Epithelial cell of esophagus (primary cell): ENCODE data around the gene S100A11.

Experiments used
- DNase-seq: peaks from one replicate; pipeline ENCODE4 v3.0.0; 2010; ENCODE audit warnings: low read depth
- H3K4me3 ChIP-seq: 2 replicates; pipeline ENCODE4 v1.5.1; 2011; ENCODE audit warnings: mild to moderate bottlenecking, low read length, control low read depth
- TF ChIP-seq, protein P1 (sequence below): IDR thresholded peaks from 2 replicates; pipeline ENCODE4 v1.5.1; 2011; ENCODE audit warnings: low read depth, mild to moderate bottlenecking, low read length, control low read depth, inconsistent platforms; ENCODE audit not compliant: insufficient read depth; ENCODE audit errors: missing control alignments

The S100A11 gene

DNA sequence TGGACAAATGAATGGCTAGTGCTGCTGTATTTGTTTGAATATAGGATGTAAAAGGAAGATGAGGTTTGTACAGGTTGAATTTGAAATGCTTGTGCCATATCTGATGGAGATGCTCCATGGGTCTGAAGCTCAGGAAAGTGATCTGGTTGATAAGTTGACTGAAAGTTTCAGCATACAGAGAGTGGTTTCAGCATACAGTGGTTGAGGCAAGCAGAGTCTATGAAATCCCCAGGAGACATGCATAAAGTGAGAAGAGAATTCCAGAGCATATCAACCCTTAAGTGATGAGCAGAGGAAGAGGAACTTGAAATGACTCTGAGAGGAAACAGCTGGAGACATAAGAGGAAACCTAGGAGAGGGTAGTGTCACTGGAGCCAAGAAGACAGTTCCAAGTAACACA is 30.3 kb upstream of the S100A11 start:
- no peak for DNase-seq
- H3K4me3 ChIP-seq = no peak overlapping the region
- TF ChIP-seq, protein P1, sequence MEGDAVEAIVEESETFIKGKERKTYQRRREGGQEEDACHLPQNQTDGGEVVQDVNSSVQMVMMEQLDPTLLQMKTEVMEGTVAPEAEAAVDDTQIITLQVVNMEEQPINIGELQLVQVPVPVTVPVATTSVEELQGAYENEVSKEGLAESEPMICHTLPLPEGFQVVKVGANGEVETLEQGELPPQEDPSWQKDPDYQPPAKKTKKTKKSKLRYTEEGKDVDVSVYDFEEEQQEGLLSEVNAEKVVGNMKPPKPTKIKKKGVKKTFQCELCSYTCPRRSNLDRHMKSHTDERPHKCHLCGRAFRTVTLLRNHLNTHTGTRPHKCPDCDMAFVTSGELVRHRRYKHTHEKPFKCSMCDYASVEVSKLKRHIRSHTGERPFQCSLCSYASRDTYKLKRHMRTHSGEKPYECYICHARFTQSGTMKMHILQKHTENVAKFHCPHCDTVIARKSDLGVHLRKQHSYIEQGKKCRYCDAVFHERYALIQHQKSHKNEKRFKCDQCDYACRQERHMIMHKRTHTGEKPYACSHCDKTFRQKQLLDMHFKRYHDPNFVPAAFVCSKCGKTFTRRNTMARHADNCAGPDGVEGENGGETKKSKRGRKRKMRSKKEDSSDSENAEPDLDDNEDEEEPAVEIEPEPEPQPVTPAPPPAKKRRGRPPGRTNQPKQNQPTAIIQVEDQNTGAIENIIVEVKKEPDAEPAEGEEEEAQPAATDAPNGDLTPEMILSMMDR = no peak

DNA sequence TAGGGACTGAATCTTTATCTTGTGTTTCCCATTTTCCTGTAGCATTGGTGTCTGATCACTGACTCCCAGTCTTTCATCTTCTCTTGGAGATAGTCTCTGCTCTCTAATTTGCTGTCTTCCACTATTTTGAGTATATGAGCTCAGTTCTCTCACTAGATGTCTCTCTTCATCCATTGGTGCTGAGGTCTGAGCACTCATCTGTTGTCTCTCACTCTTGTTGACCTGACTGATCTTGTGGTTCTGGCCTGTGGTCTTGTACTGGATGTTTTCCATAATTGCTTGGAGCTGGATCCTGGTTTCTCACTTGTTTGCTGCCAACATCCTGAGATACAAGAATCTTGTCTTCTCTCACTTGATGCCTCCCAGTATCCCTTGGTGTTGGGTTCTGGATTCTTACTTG is 25.1 kb upstream of the S100A11 start:
- DNase-seq = no peak
- H3K4me3 ChIP-seq = no peak overlapping the region
- TF ChIP-seq, protein P1 = no peak

DNA sequence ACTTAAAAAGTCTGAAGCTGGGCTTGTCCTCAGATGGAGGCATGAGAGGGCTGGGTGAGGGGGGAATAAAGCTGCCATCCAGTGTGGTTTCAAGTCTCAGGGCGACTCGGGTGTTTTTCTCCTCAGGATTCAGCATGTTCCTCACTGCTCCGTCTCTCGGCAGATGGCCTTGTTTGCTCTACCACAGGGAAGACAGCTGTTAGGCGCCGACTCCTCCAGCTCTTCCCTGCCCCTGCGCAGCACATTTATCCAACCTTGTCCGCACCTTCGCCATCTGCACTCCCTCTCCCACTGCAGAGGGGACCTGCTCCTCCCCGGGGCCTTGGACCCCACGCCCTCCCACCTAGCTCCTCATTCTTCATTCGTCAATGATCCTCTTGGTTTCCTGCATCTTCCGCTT is 16.6 kb upstream of the S100A11 start:
- no peak for DNase-seq
- H3K4me3 ChIP-seq = no peak overlapping the region
- TF ChIP-seq, protein P1 = no peak

DNA sequence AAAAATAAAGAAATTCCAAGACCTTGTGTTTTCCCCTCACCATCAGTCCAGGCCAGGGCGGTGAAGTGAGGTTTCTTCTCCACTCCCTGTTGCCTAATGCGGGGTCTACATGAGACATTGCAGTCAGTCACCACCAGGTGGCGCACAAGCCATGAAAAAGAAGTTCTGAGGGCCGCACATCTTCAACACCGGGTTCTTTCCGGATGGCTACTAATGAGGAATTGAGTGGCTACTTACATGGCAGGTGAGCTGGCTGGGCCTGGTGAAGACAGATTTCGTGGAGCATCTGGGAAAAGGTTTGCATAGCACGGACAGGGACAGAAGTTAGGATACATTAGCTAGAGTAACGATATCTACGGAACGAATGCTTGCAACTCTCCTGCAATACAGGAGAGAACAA is 15.8 kb upstream of the S100A11 start:
- TF ChIP-seq, protein P1 = peak; percentile 95
- no peak overlapping the region for H3K4me3 ChIP-seq
- peak; percentile 84 for DNase-seq

DNA sequence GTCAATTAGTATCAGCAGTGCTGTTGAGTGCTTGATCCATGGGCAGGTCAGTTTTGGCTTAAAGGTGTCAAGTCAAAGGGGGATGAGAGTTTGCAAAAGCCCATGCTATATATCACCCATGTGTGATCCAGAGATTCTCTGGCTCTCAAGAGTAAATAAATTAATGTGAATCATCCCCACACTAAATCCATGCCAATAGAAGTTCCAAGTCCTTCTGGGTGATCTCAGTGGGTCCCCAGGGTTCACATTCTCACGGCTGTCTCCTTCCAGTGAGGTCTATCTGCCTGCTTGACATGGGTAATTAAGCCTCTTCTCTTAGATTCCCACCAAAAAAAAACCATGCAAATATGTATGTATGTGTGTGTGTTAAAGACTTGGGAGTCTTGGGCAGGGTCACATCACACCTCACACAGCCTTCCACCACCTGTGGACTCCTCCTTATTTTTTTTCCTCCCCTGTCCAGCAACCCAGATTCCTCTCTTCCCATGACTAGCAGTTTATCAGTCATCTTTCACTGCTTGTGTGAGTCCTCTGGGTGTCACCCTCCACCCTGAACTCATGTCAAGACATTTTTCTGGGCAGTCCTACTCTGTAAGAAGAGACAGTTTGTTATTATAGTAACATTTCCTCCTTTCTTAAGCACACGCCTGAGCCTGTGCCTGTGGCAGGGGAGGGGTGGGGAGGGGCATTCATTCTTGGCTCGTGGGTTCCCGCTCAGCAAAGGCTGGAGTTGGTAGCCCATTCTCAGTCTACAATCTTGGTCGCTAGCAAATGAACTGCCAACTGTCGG is 14.3 kb upstream of the S100A11 start:
- peak; percentile 94 for DNase-seq
- H3K4me3 ChIP-seq = no peak overlapping the region
- TF ChIP-seq, protein P1 = peak; percentile 30

DNA sequence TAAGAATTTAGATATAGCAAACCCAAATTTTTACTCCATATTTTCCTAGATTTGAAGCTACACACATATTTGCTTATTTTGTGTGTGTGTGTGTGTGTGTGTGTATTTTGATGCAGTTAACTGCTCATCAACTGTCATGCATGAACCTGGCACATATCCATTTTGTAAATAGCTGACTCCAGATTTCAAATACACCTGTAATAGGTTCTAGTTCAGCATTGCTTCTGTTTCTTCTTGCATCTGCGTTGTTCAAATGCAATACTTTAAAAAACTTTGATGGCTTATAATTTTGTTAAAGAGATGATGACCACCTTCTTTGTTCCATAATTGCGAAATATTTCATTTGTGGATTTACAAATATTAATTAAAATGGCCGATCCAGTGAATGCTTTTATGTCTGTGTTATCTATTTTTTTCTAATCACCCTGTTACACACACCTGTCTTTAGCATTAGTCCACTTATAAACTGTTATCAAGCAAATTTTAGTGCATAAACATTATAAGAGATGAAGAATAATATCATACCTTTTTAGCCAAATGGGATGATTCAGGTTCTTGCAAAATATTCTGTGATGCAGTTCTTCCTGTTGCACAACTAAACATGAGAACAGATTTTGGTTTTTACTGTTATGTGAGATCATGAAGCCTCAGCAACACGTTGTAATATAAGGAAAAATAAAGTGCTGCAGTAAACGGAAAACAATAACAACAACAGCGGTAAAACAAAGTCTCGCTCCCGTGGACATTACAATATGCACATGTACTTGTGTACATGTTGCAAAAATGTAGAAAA is 12.7 kb upstream of the S100A11 start:
- H3K4me3 ChIP-seq = no peak overlapping the region
- TF ChIP-seq, protein P1 = no peak
- DNase-seq = peak; percentile 88
